Aorta (tissue), 5 donors: ENCODE data around the gene RNASE11. TPM values are rescaled to one million over a fixed set of nuclear protein-coding genes. Genes with fewer than 3 reads are reported as not detected.
"Not testable (repeated sequence)": the region's sequence is repeated elsewhere in the genome, so short reads cannot be mapped to it uniquely, and the experiment has no call there.

Experiments used
- ATAC-seq: fragments of 200-7000 bp; cut with Tn5 transposase; one replicate; pipeline ENCODE4 v1.9.1; 2022; ENCODE audit warnings: moderate library complexity; ENCODE audit not compliant: low FRiP score
- DNase-seq, 2 donors: peaks; one replicate each; pipeline ENCODE4 v3.0.0-alpha.2; 2020
- H3K27ac ChIP-seq, 2 donors: one replicate each; pipeline ENCODE4 v1.5.1; 2013; ENCODE audit warnings: low read length in 2 of 2, mild to moderate bottlenecking in 2 of 2, moderate library complexity in 2 of 2, control low read depth in 1 of 2, inconsistent platforms in 1 of 2, low read depth in 1 of 2
- H3K27me3 ChIP-seq, 2 donors: one replicate each; pipeline ENCODE4 v1.6.1; 2013; ENCODE audit warnings: control low read depth in 1 of 2, low read length in 1 of 2, mild to moderate bottlenecking in 1 of 2, moderate library complexity in 1 of 2; ENCODE audit not compliant: insufficient read depth in 2 of 2, control insufficient read depth in 1 of 2
- H3K36me3 ChIP-seq, 2 donors: one replicate each; pipeline ENCODE4 v1.6.1; 2013; ENCODE audit warnings: control low read depth in 1 of 2, low read length in 1 of 2, mild to moderate bottlenecking in 1 of 2; ENCODE audit not compliant: insufficient read depth in 2 of 2, control insufficient read depth in 1 of 2
- H3K4me1 ChIP-seq, 2 donors: one replicate each; pipeline ENCODE4 v1.6.1; 2013; ENCODE audit warnings: low read length in 2 of 2, control low read depth in 1 of 2, mild to moderate bottlenecking in 1 of 2, moderate library complexity in 1 of 2; ENCODE audit not compliant: insufficient read depth in 2 of 2, control insufficient read depth in 1 of 2
- H3K4me3 ChIP-seq, 2 donors: one replicate each; pipeline ENCODE4 v1.5.1; 2013; ENCODE audit warnings: low read length in 2 of 2, control low read depth in 1 of 2, mild to moderate bottlenecking in 1 of 2
- H3K9me3 ChIP-seq: one replicate; pipeline ENCODE4 v1.6.1; 2013; ENCODE audit warnings: mild to moderate bottlenecking, low read length; ENCODE audit not compliant: control insufficient read depth
- WGBS, 2 donors: extraction: QIAGEN DNeasy Blood & Tissue Kit; methylation state at CpG; one replicate each; pipeline ENCODE4 v1.1.7; 2013; 5-methylcytosine and 5-hydroxymethylcytosine counted together
- intact Hi-C, 2 donors: fragments of 100-400 bp; cut with DNase I; formaldehyde crosslinking; loops; one replicate each; pipeline versions ENCODE4 v1.14.2 to v1.15.0; 2022
- polyA plus RNA-seq, 2 donors: library from polyadenylated mRNA; stranded (reverse); fragments of 200-250 nt; gene quantifications; one replicate each; pipeline ENCODE4 v1.2.3, GENCODE V29; 2013
- total RNA-seq, 2 donors: library from RNA; stranded (reverse); fragmentation: NEBNext Ultra II Directional; extraction: Animal tissue kit (Norgen Biotek cat#: 25700); gene quantifications; one replicate each; pipeline ENCODE4 v1.2.1, GENCODE V29; 2021
- donor health status: healthy with polysubstance abuse.
- donor health status: Bipolar disorder and iron deficiency.
- donor health status: DM: no; HTN: no; CAD: no.
- donor health status: DM: no; HTN: no; CAD: no.
- donor health status: DM: yes; HTN: yes; CAD: no.

Gene RNASE11
- total and polyA plus RNA-seq, 4 donors = not detected

DNA sequence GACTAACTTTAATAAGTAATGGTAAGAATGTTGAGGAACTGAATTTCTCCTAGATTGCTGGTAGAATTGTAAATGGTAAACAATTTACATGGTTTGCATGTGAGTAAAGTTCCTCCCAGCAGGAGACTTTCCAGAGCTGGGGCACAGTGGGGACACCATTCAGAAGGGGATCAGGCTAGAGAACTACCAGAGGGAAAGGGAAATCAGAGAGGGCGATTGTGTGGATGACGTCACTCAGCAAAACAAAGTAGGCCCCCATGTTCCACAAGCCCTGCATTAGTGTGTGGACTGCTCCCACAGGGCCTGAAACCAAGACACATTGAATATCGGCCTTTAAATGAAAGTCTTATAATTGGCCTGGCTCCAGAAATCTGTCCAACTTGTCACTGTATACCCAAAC is 9.5 kb downstream of the RNASE11 start:
- H3K4me1 ChIP-seq = no peaks in the 10 kb centered on the region
- no peak overlapping the region for H3K4me3 ChIP-seq
- ATAC-seq (no peak), DNase-seq (no peak)
- no peaks in the 10 kb centered on the region for H3K27me3 ChIP-seq
- intact Hi-C loops = no loop called here
- 44 to 46% methylated on average over 3 of the region's 3 CpGs for WGBS, 2 donors
- H3K9me3 ChIP-seq = no peaks in the 10 kb centered on the region
- H3K27ac ChIP-seq = no peak overlapping the region
- H3K36me3 ChIP-seq = no peaks in the 10 kb centered on the region

DNA sequence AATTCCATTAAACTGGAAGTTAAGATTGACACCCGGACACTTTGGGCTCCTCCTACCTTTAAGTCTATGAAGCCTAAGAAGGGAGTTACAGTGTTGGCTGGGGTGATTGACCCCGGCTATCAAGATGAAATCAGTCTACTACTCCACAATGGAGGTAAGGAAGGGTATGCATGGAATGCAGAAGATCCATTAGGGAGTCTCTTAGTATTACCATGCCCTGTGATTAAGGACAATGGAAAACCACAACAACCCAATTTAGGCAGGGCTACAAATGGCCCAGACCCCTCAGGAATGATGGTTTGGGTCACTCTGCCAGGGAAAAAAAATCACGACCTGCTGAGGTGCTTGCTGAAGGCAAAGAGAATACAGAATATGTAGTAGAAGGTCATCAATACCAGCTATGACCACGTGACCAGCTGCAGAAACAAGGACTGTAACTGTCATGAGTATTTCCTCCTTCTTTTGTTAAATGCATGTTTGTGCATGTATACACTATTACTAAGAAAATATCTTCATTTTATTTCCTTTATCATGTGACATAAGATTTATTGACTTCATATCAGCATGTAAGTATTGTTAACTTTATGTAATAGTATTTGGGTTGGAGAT is 15.3 kb downstream of the RNASE11 start:
- ATAC-seq, H3K4me1 ChIP-seq, H3K27me3 ChIP-seq, H3K27ac ChIP-seq, intact Hi-C loops, H3K36me3 ChIP-seq, DNase-seq, H3K4me3 ChIP-seq: not testable (repeated sequence)
- peaks cover 12% of the 10 kb centered on the region for H3K9me3 ChIP-seq
- WGBS, 2 donors = 78 to 81% methylated on average over 4 of the region's 4 CpGs

DNA sequence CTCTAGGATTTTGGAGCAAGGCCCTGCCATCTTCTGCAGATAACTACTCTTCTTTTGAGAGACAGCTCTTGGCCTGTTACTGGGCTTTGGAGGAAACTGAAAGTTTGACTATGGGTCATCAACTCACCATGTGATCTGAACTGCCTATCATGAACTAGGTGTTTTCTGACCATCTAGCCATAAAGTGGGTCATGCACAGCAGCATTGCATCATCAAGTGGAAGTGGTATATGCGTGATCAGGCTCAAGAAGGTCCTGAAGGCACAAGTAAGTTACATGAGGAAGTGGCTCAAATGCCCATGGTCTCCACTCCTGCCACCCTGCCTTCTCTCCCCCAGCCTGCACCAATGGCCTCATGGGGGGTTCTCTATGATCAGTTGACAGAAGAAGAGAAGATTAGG is 17.1 kb downstream of the RNASE11 start:
- DNase-seq, H3K27me3 ChIP-seq, ATAC-seq, intact Hi-C loops, H3K36me3 ChIP-seq, H3K27ac ChIP-seq, H3K4me3 ChIP-seq, H3K4me1 ChIP-seq: not testable (repeated sequence)
- H3K9me3 ChIP-seq = peaks cover 12% of the 10 kb centered on the region
- WGBS, 2 donors = 78 to 81% methylated on average over 1 of the region's 1 CpG

DNA sequence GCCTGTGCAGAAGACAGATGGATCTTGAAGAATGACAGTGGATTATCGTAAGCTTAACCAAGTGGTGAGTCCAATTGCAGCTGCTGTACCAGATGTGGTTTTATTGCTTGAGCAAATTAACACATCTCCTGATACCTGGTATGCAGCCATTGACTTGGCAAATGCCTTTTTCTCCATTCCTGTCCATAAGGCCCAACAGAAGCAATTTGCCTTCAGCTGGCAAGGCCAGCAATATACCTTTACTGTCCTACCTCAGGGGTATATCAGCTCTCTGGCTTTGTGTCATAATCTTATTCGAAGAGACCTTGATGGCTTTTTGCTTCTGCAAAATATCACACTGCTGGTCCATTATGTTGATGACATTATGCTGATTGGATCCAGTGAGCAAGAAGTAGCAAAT is 17.9 kb downstream of the RNASE11 start:
- H3K4me3 ChIP-seq, H3K36me3 ChIP-seq, H3K4me1 ChIP-seq, intact Hi-C loops, ATAC-seq, DNase-seq, H3K27me3 ChIP-seq, H3K27ac ChIP-seq: not testable (repeated sequence)
- peaks cover 12% of the 10 kb centered on the region for H3K9me3 ChIP-seq
- WGBS, 2 donors = 84 to 94% methylated on average over 2 of the region's 2 CpGs

DNA sequence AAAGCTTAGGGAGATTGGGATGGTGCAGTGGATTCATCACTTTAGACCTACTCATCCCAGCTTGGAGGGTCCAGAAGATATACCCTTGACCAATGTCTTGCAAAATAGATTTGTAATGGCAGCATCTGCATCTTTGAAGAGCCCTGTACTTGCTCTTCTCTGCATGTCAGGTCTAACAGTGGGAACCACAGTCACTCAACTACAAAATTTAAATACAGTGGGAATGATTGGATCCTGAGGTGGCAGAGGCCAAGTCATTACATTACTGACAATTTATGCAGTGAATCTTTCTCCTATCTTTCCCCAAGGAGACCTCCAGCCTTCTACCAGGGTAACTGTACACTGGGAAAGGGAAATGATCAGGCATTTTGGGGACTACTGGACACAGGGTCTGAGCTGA is 18.7 kb downstream of the RNASE11 start:
- H3K27ac ChIP-seq = no peak overlapping the region
- H3K9me3 ChIP-seq = peaks cover 12% of the 10 kb centered on the region
- H3K4me1 ChIP-seq = no peaks in the 10 kb centered on the region
- ATAC-seq = no peak
- H3K36me3 ChIP-seq = no peaks in the 10 kb centered on the region
- no peak overlapping the region for H3K4me3 ChIP-seq
- intact Hi-C loops = no loop called here
- no peaks in the 10 kb centered on the region for H3K27me3 ChIP-seq
- no peak for DNase-seq

DNA sequence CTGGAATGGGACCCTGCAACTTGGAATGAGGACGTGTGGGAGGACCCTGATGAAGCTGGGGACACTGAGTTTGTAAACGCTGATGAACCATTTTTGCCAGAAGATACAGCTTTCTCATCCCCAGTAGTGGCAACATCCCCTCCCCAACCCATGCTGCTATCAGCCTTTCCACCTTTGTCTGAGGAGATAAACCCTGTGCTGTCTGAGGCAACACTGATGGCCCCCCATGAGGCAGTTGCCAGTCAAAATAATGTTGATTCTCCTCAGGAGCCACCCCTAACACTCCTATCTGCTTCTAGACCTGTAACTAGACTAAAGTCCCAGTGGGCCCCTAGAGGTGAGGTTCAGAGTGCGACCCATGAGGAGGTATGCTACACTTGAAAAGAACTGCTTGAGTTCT is 19.4 kb downstream of the RNASE11 start:
- intact Hi-C loops = no loop called here
- Histone ChIP-seq H3K27ac (no peak overlapping the region), H3K4me3 (no peak overlapping the region), H3K4me1 (no peaks in the 10 kb centered on the region), H3K9me3 (peaks cover 12% of the 10 kb centered on the region), H3K27me3 (no peaks in the 10 kb centered on the region), H3K36me3 (no peaks in the 10 kb centered on the region)
- 77 to 78% methylated on average over 3 of the region's 3 CpGs for WGBS, 2 donors
- ATAC-seq (no peak), DNase-seq (no peak)

DNA sequence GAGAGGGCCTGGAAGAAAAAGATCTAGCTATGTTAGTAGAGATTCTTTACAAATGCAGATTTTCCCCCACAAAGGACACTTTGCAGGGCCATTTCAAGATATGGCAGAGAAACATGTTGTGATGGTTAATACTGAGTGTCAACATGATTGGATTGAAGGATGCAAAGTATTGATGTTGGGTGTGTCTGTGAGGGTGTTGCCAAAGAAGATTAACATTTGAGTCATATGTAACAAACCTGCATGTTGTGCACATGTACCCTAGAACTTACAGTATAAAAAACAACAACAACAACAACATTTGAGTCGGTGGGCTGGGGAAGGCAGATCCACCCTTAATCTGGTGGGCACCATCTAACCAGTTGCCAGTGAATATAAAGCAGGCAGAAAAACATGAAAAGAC is 20.6 kb downstream of the RNASE11 start:
- WGBS, 2 donors = 81% methylated on average over 1 of the region's 1 CpG
- H3K4me1 ChIP-seq, DNase-seq, intact Hi-C loops, H3K27me3 ChIP-seq, ATAC-seq, H3K27ac ChIP-seq, H3K36me3 ChIP-seq, H3K4me3 ChIP-seq: not testable (repeated sequence)
- H3K9me3 ChIP-seq = peaks cover 12% of the 10 kb centered on the region

DNA sequence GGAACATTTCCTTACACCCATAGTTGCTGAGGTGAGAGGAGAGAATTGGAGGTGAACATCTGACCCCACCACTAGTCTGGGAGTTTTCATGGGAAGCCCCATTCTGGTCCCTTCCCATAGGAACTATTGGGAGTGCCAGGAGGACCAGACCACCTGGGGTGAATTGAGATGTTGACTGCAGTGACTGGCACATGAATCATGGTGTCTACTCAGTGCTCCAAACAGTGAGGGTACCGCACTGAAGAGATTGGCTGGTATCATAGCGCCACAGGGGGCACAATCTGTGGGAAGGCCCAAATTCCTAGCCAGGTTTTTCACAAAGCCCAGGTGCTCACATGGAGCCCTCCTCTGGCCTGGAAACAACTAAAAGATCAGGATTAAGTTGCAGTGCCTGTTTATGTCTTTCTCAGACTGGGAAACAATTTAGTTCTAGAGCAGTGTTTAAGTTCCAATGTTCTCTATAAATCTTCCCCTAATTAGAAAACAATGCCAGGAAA is 23.3 kb downstream of the RNASE11 start:
- 81 to 91% methylated on average over 2 of the region's 2 CpGs for WGBS, 2 donors

DNA sequence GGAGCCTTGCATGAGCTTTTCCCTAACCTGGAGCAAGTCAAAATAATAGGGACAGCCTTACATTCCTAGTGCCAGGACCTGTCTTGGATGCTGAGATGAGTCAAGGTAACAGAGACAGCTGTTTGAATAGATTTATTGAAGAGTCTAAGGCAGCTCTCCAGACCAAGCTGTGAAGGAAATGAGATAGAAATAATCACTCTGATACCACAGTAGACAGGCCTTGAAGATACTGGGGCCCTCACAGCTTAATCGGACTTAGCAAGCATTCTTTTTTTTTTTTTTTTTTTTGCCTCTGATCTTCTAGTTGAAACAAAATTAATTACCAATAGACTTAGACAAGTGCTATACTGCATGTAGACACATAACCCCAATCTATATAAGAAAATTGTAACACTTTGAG is 23.8 kb downstream of the RNASE11 start:
- intact Hi-C loops = no loop called here
- Histone ChIP-seq H3K4me1 (no peaks in the 10 kb centered on the region), H3K27me3 (no peaks in the 10 kb centered on the region), H3K27ac (no peak overlapping the region), H3K36me3 (no peaks in the 10 kb centered on the region), H3K4me3 (no peak overlapping the region), H3K9me3 (peaks cover 8% of the 10 kb centered on the region)
- WGBS, 2 donors = 78 to 88% methylated on average over 1 of the region's 1 CpG
- no peak for ATAC-seq
- no peak for DNase-seq

More for the DNA sequence above, 23.3 kb downstream of the RNASE11 start:
- Histone ChIP-seq H3K4me3 (no peak overlapping the region), H3K27ac (no peak overlapping the region), H3K27me3 (no peaks in the 10 kb centered on the region), H3K9me3 (peaks cover 12% of the 10 kb centered on the region), H3K4me1 (no peaks in the 10 kb centered on the region), H3K36me3 (no peaks in the 10 kb centered on the region)
- ATAC-seq (no peak), DNase-seq (no peak)
- intact Hi-C loops = no loop called here
